Measurements from ENCODE around the gene DUSP8. TPM values are rescaled to one million over a fixed set of nuclear protein-coding genes. Genes with fewer than 3 reads are reported as not detected.
"Not testable (repeated sequence)": the region's sequence is repeated elsewhere in the genome, so short reads cannot be mapped to it uniquely, and the experiment has no call there.

The DUSP8 gene
- total and polyA plus RNA-seq, 11 donors: 9.8 to 29.9 (median 16.5) TPM

GRCh38 chr11:1608363-1608762 lies 36.3 kb upstream of the DUSP8 start, which contains the start of gene KRTAP5-3:
Gene KRTAP5-3, minus strand, starts transcription at chr11:1608463. Its CDS starts 78 bp downstream, at chr11:1608385.
- no peak for TF ChIP-seq POLR2A (IDR thresholded peaks at IDR 0.05)
- TF ChIP-seq, protein P1, sequence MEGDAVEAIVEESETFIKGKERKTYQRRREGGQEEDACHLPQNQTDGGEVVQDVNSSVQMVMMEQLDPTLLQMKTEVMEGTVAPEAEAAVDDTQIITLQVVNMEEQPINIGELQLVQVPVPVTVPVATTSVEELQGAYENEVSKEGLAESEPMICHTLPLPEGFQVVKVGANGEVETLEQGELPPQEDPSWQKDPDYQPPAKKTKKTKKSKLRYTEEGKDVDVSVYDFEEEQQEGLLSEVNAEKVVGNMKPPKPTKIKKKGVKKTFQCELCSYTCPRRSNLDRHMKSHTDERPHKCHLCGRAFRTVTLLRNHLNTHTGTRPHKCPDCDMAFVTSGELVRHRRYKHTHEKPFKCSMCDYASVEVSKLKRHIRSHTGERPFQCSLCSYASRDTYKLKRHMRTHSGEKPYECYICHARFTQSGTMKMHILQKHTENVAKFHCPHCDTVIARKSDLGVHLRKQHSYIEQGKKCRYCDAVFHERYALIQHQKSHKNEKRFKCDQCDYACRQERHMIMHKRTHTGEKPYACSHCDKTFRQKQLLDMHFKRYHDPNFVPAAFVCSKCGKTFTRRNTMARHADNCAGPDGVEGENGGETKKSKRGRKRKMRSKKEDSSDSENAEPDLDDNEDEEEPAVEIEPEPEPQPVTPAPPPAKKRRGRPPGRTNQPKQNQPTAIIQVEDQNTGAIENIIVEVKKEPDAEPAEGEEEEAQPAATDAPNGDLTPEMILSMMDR (IDR thresholded peaks at IDR 0.05): no peak
- Histone ChIP-seq H3K36me3 (no peaks in the 10 kb centered on the region), H3K27me3 (peaks cover 0 to 27% (median 5%) of the 10 kb centered on the region in 9 donors), H3K27ac (no peak within 1 kb of the TSS), H3K9me3 (no peaks in the 10 kb centered on the region), H3K4me1 (peaks cover 0 to 10% (median 0%) of the 10 kb centered on the region in 12 donors), H3K4me3 (no peak within 1 kb of the TSS)
- no peak for ATAC-seq
- DNase-seq: no peak
- WGBS, 4 donors: 46 to 66% (median 62%) methylated on average over 4 of the region's 4 CpGs
- intact Hi-C loops (cut with DNase I): no loop called here

GRCh38 chr11:1607901-1608300 lies 35.8 kb upstream of the DUSP8 start:
- H3K4me3 ChIP-seq; DNase-seq; intact Hi-C loops (cut with DNase I); ATAC-seq; H3K4me1 ChIP-seq; H3K27ac ChIP-seq; H3K9me3 ChIP-seq; H3K36me3 ChIP-seq: not testable (repeated sequence)
- 62 to 67% (median 64%) methylated on average over 1 to 5 of the region's 5 CpGs for WGBS, 4 donors
- peaks cover 0 to 27% (median 5%) of the 10 kb centered on the region in 9 donors for H3K27me3 ChIP-seq

- ATAC-seq; H3K27ac ChIP-seq; intact Hi-C loops (cut with DNase I); H3K4me3 ChIP-seq; DNase-seq; H3K4me1 ChIP-seq; H3K36me3 ChIP-seq; H3K9me3 ChIP-seq: not testable (repeated sequence)
- 39 to 59% (median 48%) methylated on average over 18 of the region's 18 CpGs for WGBS, 4 donors
- H3K27me3 ChIP-seq: peaks cover 0 to 27% (median 5%) of the 10 kb centered on the region in 9 donors
Observed at GRCh38 chr11:1607156-1607845, 35.2 kb upstream of the DUSP8 start.

DNA sequence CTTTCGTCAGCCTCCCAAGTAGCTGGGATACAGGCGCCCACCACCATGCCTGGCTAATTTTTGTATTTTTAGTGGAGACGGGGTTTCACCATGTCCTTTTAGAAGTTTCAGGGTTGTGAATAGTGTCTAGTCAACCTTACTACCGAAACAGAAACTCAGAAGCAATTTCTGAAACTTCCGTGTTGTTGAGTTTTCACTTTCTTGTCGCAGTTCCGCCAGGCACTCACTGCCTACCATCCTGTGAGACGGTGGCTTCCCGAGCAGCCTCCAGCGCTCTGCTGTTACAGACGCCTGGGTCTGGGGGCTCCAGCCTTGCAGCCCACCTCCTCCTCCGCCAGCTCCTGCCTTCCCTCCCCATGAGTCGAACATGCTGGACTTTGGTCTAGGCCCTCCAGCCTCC lies 33.9 kb upstream of the DUSP8 start:
- intact Hi-C loops (cut with DNase I); H3K9me3 ChIP-seq; DNase-seq; H3K27ac ChIP-seq; ATAC-seq; H3K4me3 ChIP-seq; H3K4me1 ChIP-seq; H3K36me3 ChIP-seq: not testable (repeated sequence)
- H3K27me3 ChIP-seq: peaks cover 0 to 27% (median 5%) of the 10 kb centered on the region in 9 donors
- 85 to 92% (median 90%) methylated on average over 13 of the region's 13 CpGs for WGBS, 4 donors

DNA sequence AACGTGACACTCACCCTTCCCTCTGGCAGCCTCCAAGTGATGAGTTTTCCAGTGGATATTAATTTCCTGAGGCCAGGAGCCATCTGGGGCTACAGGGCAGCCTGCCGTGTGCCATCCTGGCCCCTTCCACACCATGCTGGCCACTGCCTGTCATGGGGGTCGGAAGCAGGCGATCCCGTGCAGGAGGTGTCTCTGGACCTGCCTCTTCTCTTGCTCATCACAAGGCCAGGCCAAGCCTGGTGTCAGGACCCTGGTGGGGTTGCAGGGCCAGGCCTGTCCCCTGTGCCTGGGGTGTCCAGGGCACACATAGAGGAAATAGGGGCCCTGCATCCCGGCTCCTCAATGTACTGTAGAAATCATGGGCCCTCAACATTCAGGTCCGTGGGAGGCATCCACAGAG lies 32.6 kb upstream of the DUSP8 start:
- Histone ChIP-seq H3K4me1 (peaks cover 0 to 10% (median 0%) of the 10 kb centered on the region in 12 donors), H3K4me3 (no peak overlapping the region), H3K27me3 (peaks cover 0 to 27% (median 5%) of the 10 kb centered on the region in 9 donors), H3K36me3 (no peaks in the 10 kb centered on the region), H3K27ac (no peak overlapping the region), H3K9me3 (no peaks in the 10 kb centered on the region)
- ATAC-seq (no peak), DNase-seq (no peak)
- intact Hi-C loops (cut with DNase I): no loop called here
- WGBS, 4 donors: 76 to 87% (median 83%) methylated on average over 1 to 7 of the region's 7 CpGs
- no peak for TF ChIP-seq POLR2A (IDR thresholded peaks at IDR 0.05)
- TF ChIP-seq, protein P1 (IDR thresholded peaks at IDR 0.05): no peak
